ENCODE results near the gene PIGB. TPM values are rescaled to one million over a fixed set of nuclear protein-coding genes. Genes with fewer than 3 reads are reported as not detected.

Gene PIGB
- total RNA-seq, 2 experiments from 2014 or later: 13.3 to 13.8 TPM

DNA sequence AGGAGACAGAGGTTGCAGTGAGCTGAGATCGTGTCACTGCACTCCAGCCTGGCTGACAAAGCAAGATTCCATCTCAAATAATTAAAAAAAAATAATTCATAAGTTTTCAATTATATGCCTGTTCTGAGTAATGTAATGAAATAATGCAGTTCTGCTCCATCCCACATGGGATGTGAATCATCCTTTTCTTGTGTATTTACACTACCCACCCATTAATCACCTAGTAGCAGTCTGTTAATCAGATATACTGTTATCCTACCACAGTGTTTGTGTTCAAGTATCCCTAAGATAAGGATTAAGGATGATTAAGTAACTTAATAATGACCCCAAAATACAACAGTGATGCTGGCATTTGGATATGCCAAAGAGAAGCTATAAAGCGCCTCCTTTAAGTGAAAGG, 38.8 kb downstream of the PIGB start:
- CTCF ChIA-PET: interaction anchor here (0.7 to 1.4 kb wide), 5 partner anchors 10 to 191 kb away, joined by 3 read pairs; partner anchors contain the start of genes CCPG1 and PIERCE2
- intact Hi-C loops (cut with micrococcal nuclease): no loop called here

DNA sequence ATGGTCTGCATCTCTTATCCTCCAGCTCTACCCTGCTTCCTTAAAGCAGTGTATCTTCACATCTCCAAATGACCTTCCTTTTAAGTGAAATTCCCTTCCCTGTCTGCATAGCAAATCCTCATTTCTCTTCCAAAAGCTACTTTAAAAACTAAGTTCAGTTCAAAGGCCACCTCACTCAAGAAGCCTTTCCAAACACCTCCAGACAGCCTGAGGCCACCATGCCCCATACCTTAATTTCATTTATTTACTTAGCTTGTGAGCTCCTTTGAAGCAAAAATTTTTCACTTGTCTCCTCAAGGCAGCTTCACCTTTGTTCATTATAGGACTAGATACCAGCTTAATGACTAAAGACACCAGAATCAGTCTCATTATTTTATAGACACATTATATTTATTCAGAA, 39.4 kb downstream of the PIGB start:
- H3K4me1 Mint-ChIP-seq (ENCODE audit: low read depth): no peaks in the 10 kb centered on the region
- H3K4me3 Mint-ChIP-seq: no peak overlapping the region
- H3K9me3 Mint-ChIP-seq: no peaks in the 10 kb centered on the region
- intact Hi-C loops (cut with micrococcal nuclease): no loop called here
- CTCF ChIA-PET: interaction anchor here (0.6 to 1.4 kb wide), 8 partner anchors 9 to 162 kb away, joined by 3 to 4 read pairs (median 3); partner anchors contain the start of genes CCPG1, PIERCE2 and RSL24D1
- no peak for DNase-seq
- peaks cover 10% of the 10 kb centered on the region for H3K36me3 Mint-ChIP-seq (ENCODE audit: low read depth)
- no peak overlapping the region for H3K27ac Mint-ChIP-seq
- no peaks in the 10 kb centered on the region for H3K27me3 Mint-ChIP-seq (ENCODE audit: low read depth)

More for the DNA sequence above, 38.8 kb downstream of the PIGB start:
- no peak overlapping the region for H3K27ac Mint-ChIP-seq
- H3K36me3 Mint-ChIP-seq (ENCODE audit: low read depth): peaks cover 10% of the 10 kb centered on the region
- no peaks in the 10 kb centered on the region for H3K9me3 Mint-ChIP-seq
- no peaks in the 10 kb centered on the region for H3K4me1 Mint-ChIP-seq (ENCODE audit: low read depth)
- H3K4me3 Mint-ChIP-seq: no peak overlapping the region
- DNase-seq: no peak
- no peaks in the 10 kb centered on the region for H3K27me3 Mint-ChIP-seq (ENCODE audit: low read depth)

DNA sequence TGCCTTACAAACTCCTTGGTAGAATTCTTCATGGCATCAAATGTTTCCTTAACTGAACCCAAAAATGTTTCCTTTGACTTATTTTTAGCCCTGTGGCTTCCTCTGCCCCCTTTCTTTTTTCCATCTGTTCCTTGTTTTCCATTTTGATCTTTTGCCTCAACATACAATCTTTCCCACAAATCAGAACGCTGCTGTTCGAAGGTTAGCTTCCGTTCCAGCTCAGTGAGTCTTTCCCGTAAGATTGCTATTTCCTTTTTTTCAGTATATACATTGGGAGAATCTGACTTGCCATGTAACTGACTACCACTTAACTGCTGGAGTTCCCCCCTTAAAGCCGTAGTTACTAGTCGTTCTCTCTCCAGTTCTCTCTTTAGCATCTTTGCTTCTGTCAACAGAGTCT, 41.2 kb downstream of the PIGB start:
- intact Hi-C loops (cut with micrococcal nuclease): no loop called here
- H3K27ac Mint-ChIP-seq: no peak overlapping the region
- H3K9me3 Mint-ChIP-seq: no peaks in the 10 kb centered on the region
- H3K27me3 Mint-ChIP-seq (ENCODE audit: low read depth): no peaks in the 10 kb centered on the region
- H3K36me3 Mint-ChIP-seq (ENCODE audit: low read depth): peaks cover 8% of the 10 kb centered on the region
- DNase-seq: no peak
- no peaks in the 10 kb centered on the region for H3K4me1 Mint-ChIP-seq (ENCODE audit: low read depth)
- H3K4me3 Mint-ChIP-seq: no peak overlapping the region
- CTCF ChIA-PET: no interaction called here

DNA sequence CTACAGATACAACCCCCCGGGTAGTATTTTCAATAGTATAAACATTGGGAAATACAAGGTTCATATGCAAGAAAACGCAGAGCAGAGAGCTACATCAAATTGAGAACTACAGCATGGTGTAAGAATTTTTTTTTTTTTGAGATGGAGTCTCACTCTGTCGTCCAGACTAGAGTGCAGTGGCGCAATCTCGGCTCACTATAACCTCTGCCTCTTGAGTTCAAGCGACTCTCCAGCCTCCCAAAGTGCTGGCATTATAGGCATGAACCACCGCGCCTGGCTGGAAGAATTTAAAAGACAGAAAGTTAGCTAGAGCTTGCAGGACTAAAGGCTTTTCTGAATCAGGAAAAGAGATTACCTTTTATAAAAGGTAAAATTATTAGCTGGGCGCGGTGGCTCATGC, 42.0 kb downstream of the PIGB start:
- Mint-ChIP-seq H3K27ac (no peak overlapping the region), H3K9me3 (no peaks in the 10 kb centered on the region), H3K27me3 (ENCODE audit: low read depth) (no peaks in the 10 kb centered on the region), H3K4me1 (ENCODE audit: low read depth) (no peaks in the 10 kb centered on the region), H3K4me3 (no peak overlapping the region), H3K36me3 (ENCODE audit: low read depth) (peaks cover 7% of the 10 kb centered on the region)
- no peak for DNase-seq
- CTCF ChIA-PET: interaction anchor here (0.7 kb wide), 1 partner anchor 29 kb away, joined by 3 read pairs; no protein-coding TSS in a partner anchor
- intact Hi-C loops (cut with micrococcal nuclease): no loop called here

DNA sequence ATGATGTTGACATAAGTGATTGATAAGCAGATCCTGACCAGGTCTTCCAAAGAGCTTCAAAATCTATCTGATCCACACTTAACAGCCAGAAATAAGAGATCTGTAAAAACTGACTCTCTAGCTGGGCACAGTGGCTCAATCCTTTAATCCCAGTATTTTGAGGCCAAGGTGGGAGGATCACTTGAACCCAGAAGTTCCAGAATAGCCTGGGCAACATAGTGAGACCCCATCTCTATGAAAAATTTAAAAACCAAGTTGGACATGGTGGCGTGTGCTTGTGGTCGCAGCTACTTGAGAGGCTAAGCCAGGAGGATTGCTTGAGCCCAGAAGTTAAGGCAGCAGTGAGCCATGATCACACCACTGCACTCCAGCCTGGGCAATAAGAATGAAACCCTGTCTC, 43.6 kb downstream of the PIGB start:
- Mint-ChIP-seq H3K9me3 (no peaks in the 10 kb centered on the region), H3K4me1 (ENCODE audit: low read depth) (peaks cover under 1% of the 10 kb centered on the region), H3K4me3 (no peak overlapping the region), H3K36me3 (ENCODE audit: low read depth) (no peaks in the 10 kb centered on the region), H3K27me3 (ENCODE audit: low read depth) (no peaks in the 10 kb centered on the region), H3K27ac (no peak overlapping the region)
- CTCF ChIA-PET: no interaction called here
- no peak for DNase-seq
- intact Hi-C loops (cut with micrococcal nuclease): no loop called here

DNA sequence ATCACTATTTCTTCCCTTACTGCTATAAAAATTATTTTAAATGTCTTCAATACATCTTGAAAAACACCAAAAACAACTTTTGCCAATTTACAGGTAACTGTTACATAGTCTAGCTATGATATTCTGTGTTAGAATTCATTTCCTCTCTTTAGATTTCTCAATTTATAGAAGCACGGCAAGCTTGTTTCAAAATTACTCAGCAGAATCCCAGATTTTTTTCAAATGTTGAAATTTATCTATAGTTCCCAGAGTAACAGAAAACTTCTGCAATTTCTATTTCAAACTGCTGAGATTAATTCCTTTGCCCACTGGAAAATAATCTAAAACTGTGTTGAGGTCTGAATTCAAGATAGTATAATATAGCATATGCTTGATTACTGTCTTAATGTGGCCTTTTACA, 48.0 kb downstream of the PIGB start:
- intact Hi-C loops (cut with micrococcal nuclease): no loop called here
- CTCF ChIA-PET: interaction anchor here (1.0 kb wide), 1 partner anchor 67 kb away, joined by 3 read pairs; no protein-coding TSS in a partner anchor
- Mint-ChIP-seq H3K4me1 (ENCODE audit: low read depth) (peaks cover 2% of the 10 kb centered on the region), H3K36me3 (ENCODE audit: low read depth) (no peaks in the 10 kb centered on the region), H3K9me3 (no peaks in the 10 kb centered on the region), H3K27me3 (ENCODE audit: low read depth) (no peaks in the 10 kb centered on the region), H3K27ac (no peak overlapping the region), H3K4me3 (no peak overlapping the region)
- DNase-seq: no peak

DNA sequence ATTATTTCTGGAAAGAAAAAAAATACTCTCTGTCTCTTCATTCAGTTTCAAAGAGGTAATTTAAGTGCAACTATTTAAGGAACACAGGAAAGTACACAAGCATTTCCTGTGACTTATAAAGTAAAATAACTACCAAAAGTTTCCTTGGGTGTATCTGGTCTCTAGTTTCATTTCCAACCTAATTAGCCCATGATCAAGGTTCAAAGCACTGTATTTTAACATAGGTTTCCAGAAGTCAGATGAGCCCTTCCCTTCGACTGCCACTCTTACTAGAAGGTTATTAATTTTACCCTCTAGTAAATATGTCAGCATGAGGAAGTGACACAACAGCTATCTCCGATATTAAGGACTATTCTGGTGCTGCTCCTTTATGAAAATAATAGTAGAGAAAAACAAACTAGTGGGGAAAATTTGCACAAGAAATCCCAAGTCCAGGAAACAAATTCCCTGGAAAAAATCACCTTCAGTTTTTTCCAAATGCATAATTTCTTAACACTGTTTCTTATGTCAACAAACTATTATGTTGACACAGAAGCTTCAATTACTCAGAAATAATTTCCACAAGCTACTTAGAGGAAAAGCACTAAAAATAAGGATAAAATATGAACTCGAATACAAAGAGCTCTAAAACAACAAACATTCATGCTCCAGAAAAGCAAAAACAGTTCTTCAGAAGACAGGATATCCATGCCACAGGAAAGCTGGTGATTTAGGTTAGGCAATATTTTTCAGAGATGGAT, 53.8 kb downstream of the PIGB start:
- no peak for DNase-seq
- H3K4me3 Mint-ChIP-seq: no peak overlapping the region
- H3K27ac Mint-ChIP-seq: no peak overlapping the region
- H3K27me3 Mint-ChIP-seq (ENCODE audit: low read depth): no peaks in the 10 kb centered on the region
- CTCF ChIA-PET: interaction anchor here (1.7 kb wide), 1 partner anchor 67 kb away, joined by 6 read pairs; no protein-coding TSS in a partner anchor
- no peaks in the 10 kb centered on the region for H3K9me3 Mint-ChIP-seq
- intact Hi-C loops (cut with micrococcal nuclease): no loop called here
- no peaks in the 10 kb centered on the region for H3K36me3 Mint-ChIP-seq (ENCODE audit: low read depth)
- peaks cover 7% of the 10 kb centered on the region for H3K4me1 Mint-ChIP-seq (ENCODE audit: low read depth)

DNA sequence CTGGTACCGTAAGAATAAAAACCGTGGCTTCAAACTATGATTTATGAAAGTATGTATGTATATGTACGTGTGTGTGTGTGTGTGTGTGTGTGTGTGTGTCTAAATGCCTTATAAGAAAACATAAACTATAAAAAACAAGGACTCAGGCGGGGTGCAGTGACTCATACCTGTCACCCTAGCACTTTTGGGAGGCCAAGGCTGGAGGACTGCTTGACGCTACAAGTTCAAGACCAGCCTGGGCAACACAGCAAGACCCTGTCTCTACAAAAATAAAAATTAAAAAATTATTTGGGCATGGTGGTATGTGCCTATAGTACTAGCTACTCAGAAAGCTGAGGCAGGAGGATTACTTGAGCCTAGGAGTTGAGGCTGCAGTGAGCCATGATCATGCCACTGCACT, 60.1 kb downstream of the PIGB start:
- no peaks in the 10 kb centered on the region for H3K27me3 Mint-ChIP-seq (ENCODE audit: low read depth)
- H3K36me3 Mint-ChIP-seq (ENCODE audit: low read depth): peaks cover 10% of the 10 kb centered on the region
- no peaks in the 10 kb centered on the region for H3K4me1 Mint-ChIP-seq (ENCODE audit: low read depth)
- H3K9me3 Mint-ChIP-seq: no peaks in the 10 kb centered on the region
- intact Hi-C loops (cut with micrococcal nuclease): no loop called here
- H3K27ac Mint-ChIP-seq: no peak overlapping the region
- H3K4me3 Mint-ChIP-seq: no peak overlapping the region
- DNase-seq: no peak
- CTCF ChIA-PET: no interaction called here

DNA sequence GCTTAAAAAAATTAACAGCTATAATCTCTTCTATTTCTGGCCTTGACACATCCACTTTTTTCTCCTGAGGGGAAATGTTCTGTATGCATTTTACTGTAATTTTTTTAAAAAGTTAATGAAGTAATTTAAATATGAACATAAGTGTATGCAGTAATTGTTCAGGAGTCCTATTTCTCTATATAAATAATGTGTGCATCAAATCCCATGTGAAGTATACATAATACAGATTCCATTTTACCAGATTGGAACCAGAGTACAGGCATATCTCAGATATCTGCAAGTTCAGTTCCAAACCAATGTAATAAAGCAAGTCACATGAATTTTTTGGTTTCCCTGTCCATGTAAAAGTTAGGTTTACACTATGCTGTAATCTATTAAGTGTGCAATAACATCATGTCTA, 62.6 kb downstream of the PIGB start:
- Mint-ChIP-seq H3K27me3 (ENCODE audit: low read depth) (no peaks in the 10 kb centered on the region), H3K36me3 (ENCODE audit: low read depth) (peaks cover 10% of the 10 kb centered on the region), H3K27ac (no peak overlapping the region), H3K4me3 (no peak overlapping the region), H3K9me3 (no peaks in the 10 kb centered on the region), H3K4me1 (ENCODE audit: low read depth) (no peaks in the 10 kb centered on the region)
- intact Hi-C loops (cut with micrococcal nuclease): no loop called here
- CTCF ChIA-PET: interaction anchor here (2.1 kb wide), 1 partner anchor 27 kb away, joined by 5 read pairs; the partner anchor contains the start of genes CCPG1 and PIERCE2
- no peak for DNase-seq

DNA sequence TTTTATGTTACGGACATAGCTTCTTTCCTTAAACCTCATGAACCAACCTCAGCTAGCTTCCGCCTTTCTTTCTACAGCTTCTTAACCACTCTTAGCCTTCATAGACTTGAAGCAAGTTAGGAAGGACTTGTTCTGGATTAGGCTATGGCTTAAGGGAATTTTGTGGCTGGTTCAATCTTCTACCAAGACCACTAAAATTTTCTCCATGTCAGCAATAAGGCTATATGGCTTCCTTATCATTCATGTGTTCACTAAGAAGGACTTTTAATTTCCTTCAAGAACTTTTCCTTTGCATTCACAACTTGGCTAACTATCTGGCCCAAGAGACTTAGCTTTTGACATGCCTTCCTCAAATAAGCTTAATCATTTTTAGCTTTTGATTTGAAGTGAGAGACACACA, 64.7 kb downstream of the PIGB start:
- no peaks in the 10 kb centered on the region for H3K4me1 Mint-ChIP-seq (ENCODE audit: low read depth)
- H3K27ac Mint-ChIP-seq: no peak overlapping the region
- H3K9me3 Mint-ChIP-seq: no peaks in the 10 kb centered on the region
- no peaks in the 10 kb centered on the region for H3K27me3 Mint-ChIP-seq (ENCODE audit: low read depth)
- no peak for DNase-seq
- peaks cover 15% of the 10 kb centered on the region for H3K36me3 Mint-ChIP-seq (ENCODE audit: low read depth)
- CTCF ChIA-PET: interaction anchor here (0.6 to 1.2 kb wide), 2 partner anchors 10 to 42 kb away, joined by 3 read pairs; no protein-coding TSS in a partner anchor
- intact Hi-C loops (cut with micrococcal nuclease): no loop called here
- no peak overlapping the region for H3K4me3 Mint-ChIP-seq

DNA sequence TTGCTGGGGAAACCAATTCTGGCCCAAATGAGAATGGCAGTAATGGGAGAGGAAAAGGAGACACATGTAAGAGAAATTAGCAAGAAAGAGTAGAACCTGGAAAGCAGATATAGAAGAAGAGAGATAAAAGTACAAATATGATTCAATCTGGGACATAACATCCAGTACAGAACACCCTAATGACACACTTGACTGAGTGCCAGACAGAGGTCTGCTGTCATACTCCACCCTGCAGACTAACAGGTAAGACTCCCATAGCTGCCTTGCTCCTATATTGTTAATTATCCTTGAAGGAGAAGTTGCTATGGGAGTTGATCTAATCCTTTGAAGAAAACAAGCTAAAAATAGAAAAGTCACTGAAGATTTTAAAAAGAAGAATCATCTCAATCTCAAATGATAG, 68.0 kb downstream of the PIGB start:
- H3K4me3 Mint-ChIP-seq: no peak overlapping the region
- intact Hi-C loops (cut with micrococcal nuclease): no loop called here
- no peaks in the 10 kb centered on the region for H3K9me3 Mint-ChIP-seq
- no peaks in the 10 kb centered on the region for H3K27me3 Mint-ChIP-seq (ENCODE audit: low read depth)
- no peak for DNase-seq
- peaks cover 13% of the 10 kb centered on the region for H3K36me3 Mint-ChIP-seq (ENCODE audit: low read depth)
- peaks cover 7% of the 10 kb centered on the region for H3K4me1 Mint-ChIP-seq (ENCODE audit: low read depth)
- no peak overlapping the region for H3K27ac Mint-ChIP-seq
- CTCF ChIA-PET: no interaction called here

DNA sequence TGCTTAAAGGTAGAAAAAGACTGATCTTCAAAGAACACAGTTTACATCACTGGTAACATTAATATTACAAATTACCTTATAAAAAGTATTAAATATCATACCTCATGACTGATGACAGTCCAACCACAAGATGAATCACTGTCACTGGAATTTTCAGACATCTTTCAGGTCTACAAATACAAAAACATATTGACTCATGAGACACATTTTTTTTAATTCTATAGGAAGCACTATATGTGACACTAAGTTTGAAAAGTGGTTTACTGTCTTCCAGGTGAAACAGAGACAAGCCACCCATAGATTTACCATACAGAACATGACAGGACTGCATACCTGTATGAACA, 70.2 kb downstream of the PIGB start:
- CTCF ChIA-PET: interaction anchor here (0.6 kb wide), 1 partner anchor 454 kb away, joined by 7 read pairs; no protein-coding TSS in a partner anchor
- Mint-ChIP-seq H3K36me3 (ENCODE audit: low read depth) (peaks cover 5% of the 10 kb centered on the region), H3K9me3 (no peaks in the 10 kb centered on the region), H3K27me3 (ENCODE audit: low read depth) (no peaks in the 10 kb centered on the region), H3K4me1 (ENCODE audit: low read depth) (peaks cover 7% of the 10 kb centered on the region), H3K4me3 (no peak overlapping the region), H3K27ac (no peak overlapping the region)
- intact Hi-C loops (cut with micrococcal nuclease): no loop called here
- no peak for DNase-seq

DNA sequence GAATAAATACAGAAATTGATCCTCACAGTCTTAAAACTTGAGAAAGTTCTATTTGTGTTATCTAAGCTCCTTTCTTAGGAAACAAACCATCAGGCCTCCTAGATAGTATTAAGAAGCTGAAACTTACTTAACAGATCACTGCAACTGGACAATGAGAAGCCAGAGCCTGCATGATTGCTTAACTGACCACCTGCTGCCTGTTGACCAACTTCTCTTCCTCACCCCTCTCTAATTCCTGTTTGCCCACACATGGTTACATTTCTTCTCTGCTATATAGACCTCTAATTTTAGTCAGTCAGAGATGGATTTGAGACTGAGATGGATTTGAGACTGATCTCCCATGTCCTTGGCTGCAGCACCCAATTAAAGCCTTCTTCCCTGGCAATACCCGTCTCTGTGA, 75.7 kb downstream of the PIGB start:
- Mint-ChIP-seq H3K4me1 (ENCODE audit: low read depth) (peaks cover 2% of the 10 kb centered on the region), H3K36me3 (ENCODE audit: low read depth) (peaks cover 20% of the 10 kb centered on the region), H3K9me3 (peaks cover 8% of the 10 kb centered on the region), H3K27ac (no peak overlapping the region), H3K27me3 (ENCODE audit: low read depth) (no peaks in the 10 kb centered on the region), H3K4me3 (no peak overlapping the region)
- CTCF ChIA-PET: no interaction called here
- no peak for DNase-seq
- intact Hi-C loops (cut with micrococcal nuclease): no loop called here
